Fibroblast of skin of left biceps (primary cell): ENCODE results near the gene GARIN5A.

Experiments
- DNase-seq, 2 experiments: peaks; one replicate each; pipeline ENCODE4 v3.0.0-alpha.2; 2013; ENCODE audit warnings: low read depth in 2 of 2

The GARIN5A gene

GRCh38 chr19:50508843-50509190 lies 32.2 kb upstream of the GARIN5A start:
- DNase-seq, result no peak

GRCh38 chr19:50507376-50507775 lies 30.7 kb upstream of the GARIN5A start:
- DNase-seq, result no peak

GRCh38 chr19:50506700-50507099 lies 30.1 kb upstream of the GARIN5A start:
- DNase-seq, result no peak

- DNase-seq, result no peak
Observed at GRCh38 chr19:50505856-50506611, 29.4 kb upstream of the GARIN5A start.

GRCh38 chr19:50501568-50502475 lies 25.2 kb upstream of the GARIN5A start:
- no peak for DNase-seq

GRCh38 chr19:50501186-50501567 lies 24.5 kb upstream of the GARIN5A start:
- no peak for DNase-seq

GRCh38 chr19:50500753-50501151 lies 24.1 kb upstream of the GARIN5A start:
- no peak for DNase-seq

GRCh38 chr19:50500060-50500752 lies 23.6 kb upstream of the GARIN5A start:
- no peak for DNase-seq

GRCh38 chr19:50498219-50499056 lies 21.8 kb upstream of the GARIN5A start:
- no peak for DNase-seq

GRCh38 chr19:50497022-50497405 lies 20.4 kb upstream of the GARIN5A start:
- no peak for DNase-seq

- no peak for DNase-seq
Observed at GRCh38 chr19:50496189-50497021, 19.8 kb upstream of the GARIN5A start.

- DNase-seq, result no peak
Observed at GRCh38 chr19:50495020-50495531, 18.4 kb upstream of the GARIN5A start.

- DNase-seq, result no peak
Observed at GRCh38 chr19:50494186-50495019, 17.8 kb upstream of the GARIN5A start.

- no peak for DNase-seq
Observed at GRCh38 chr19:50493171-50493570, 16.5 kb upstream of the GARIN5A start.

GRCh38 chr19:50492303-50493052 lies 15.8 kb upstream of the GARIN5A start:
- no peak for DNase-seq

- no peak for DNase-seq
Observed at GRCh38 chr19:50490991-50491472, 14.4 kb upstream of the GARIN5A start.

- DNase-seq, result no peak
Observed at GRCh38 chr19:50490411-50490811, 13.8 kb upstream of the GARIN5A start.

GRCh38 chr19:50489461-50490011 lies 12.9 kb upstream of the GARIN5A start:
- DNase-seq, result no peak
